GM18498 (cell line): ENCODE data around the gene SLC17A9.

Experiments
- ATAC-seq: cut with Tn5 transposase; IDR thresholded peaks from one replicate; pipeline ENCODE4 v1.9.1; 2021; ENCODE audit warnings: mild to moderate bottlenecking, moderate library complexity; ENCODE audit not compliant: unreplicated experiment

The SLC17A9 gene

DNA sequence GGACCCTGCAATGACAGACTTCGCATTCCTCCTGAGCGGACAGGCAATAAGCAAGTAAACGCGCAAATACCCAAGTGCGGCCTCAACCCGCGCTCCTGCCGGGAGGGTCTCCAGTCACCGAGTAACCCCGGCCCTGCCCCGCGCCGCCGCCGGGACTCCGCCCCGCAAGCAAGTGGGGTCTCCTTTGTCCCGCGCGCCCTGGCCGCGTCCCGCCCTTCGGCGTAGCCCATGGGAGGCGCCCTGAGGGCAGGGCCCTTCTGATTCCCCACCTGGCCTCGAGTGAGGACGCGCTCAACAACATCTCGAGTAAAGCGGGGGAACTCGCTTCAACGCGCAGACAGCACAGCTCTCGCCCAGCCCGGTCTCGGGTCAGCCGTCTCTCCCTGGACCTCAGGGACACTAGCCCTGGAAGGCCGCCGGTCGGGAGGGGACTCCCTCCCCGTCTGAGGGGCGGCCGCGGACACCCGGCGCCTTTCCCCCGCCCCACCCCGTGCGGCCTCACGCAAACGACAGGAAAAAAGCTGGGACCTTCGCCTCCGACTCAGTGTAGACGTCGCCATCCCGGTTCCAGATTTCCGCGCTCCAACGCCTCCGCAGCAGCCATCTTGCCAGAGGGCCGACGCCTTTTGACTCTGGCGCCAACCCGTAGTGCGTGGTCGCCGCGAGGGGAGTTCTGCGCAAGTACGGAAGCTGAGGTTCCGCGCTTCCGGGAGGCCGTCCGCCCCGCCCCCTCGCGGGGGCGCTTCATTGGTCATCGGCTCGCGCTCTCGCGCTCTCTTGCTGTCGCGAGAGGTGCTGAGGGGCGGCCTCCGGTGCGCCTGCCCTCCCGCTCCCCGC is 15.0 kb upstream of the SLC17A9 start:
- ATAC-seq = peak; percentile 86

DNA sequence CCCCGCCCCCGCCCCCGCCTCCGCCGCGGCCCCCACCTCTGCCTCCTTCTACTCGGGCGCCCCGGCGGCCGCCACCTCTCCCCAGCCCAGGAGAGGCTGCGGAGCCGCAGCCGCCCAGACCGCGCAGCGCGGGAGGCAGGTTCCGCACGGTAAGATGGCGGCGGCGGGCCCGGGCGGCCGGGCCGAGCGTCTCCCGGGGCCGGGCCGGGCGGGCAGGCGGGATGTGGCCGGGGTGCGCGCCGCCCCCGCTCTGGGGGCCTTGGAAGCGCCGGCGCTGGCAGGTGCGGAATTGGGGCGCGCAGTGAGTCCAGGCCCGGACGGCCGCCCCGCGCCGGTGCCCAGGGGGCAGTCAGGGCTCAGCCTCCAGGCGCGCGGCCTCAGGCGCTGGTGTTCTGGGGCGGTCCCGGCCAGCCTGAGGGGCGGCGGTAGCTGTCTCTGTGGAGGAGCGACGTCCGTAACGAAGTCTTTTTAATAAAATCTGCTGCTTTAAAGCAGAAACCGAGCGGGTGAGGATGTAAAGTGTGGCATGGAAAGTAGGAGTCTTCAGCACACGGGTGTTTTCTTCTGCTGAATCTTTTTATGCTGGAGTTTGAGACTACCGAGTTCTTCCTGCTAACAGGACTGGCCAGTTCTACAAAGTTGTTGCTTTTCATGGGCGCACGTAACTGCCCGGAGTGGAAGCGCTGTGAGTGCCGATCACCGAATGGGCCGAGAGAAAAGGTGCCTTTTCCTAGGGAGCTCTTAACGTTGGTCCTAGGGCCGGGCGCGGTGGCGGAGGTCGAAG is 14.2 kb upstream of the SLC17A9 start, which contains the start of gene GID8:
Gene GID8 (plus strand): TSS at position 43 of the 784 bp plus-strand sequence. CDS start 3,356 bp downstream, outside the sequence.
- peak; percentile 40 for ATAC-seq

DNA sequence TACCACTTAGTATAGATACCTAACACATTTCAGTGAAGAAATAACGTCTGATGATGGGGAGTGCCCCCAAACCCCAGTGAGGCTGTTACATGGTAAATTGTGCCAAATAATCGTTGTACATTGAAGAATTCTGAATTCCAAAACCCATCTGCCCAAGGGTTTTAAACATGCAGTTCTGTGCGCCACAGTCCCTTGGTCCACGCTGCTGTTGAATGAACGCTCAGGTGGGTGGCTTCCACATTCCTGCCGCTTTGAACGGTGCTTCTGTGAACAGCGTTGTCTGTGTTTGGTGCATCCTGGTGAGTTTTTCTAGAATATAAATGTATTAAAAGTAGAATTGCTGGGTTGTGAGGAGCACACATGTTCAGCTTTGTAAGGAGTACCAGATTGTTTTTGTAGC is 11.6 kb upstream of the SLC17A9 start:
- ATAC-seq = no peak

DNA sequence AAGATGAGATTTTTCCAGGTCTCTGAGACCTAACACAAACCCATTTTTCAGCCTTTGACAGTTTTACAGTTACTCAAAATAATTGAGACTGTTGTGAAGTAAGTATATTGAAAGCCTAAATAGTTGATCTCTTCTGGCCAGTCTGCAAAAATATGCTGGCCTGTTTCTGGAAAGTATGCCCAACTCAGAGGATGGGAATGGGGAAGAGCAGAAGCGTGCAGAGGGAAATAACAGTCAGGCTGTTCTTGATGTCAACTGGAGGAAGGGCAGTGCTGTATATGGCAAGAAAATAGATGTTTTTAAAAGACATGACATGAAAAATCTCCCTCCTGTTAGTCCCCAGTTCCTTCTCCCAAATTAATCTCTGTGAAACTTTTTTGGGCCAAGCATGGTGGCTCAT is 10.7 kb upstream of the SLC17A9 start:
- ATAC-seq = no peak

DNA sequence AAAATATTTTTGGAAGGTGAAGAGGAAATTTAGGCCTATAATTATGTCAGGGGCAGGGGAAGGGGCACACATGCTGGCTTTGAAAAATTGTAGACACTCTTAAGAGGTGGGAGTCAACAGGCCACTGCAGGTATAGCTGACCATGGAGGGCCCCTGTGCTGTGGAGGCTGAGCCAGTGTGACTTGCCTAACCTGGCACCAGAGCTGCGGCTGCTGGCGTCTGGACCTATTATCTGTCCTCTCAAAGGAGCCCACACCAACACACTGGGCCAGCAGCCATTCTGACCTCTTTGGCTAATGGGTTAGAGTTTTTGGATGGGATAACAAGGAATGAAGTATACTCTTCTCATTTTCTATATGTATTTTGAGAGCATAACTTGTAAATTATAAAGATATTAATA is 10.1 kb upstream of the SLC17A9 start:
- ATAC-seq = no peak

DNA sequence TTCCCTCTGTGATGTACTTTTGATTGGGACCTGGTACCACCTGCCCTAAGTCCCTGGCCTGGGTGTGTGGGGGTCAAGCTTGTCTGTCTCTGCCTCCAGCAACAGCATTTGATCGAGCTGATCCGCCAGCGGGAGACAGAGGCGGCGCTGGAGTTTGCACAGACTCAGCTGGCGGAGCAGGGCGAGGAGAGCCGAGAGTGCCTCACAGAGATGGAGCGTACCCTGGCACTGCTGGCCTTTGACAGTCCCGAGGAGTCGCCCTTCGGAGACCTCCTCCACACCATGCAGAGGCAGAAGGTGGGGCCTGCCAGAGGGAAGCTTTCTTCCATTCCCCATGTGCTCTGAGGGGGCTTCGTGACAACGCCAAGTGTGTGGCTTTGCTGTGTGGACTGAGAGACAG is 9.1 kb upstream of the SLC17A9 start:
- no peak for ATAC-seq

DNA sequence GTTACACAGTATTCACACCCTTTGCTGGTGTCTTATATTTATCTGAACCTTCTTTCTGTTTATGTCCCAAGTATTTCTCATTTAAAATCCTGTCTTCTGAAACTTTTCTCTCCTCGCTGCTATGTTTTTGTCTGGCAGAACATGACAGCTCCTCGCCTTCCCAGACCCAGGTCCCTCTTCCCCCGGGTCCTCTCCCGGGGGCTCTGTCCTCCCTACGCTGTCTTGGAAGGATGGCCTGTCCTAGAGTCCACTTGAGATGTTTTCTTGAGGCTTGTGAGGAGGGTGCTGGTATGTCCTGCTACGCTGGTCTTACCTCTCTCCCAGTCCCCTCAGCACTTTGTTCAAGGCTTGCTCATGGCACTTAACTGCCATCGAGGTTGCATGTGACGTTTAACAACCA is 8.3 kb upstream of the SLC17A9 start:
- ATAC-seq = no peak

DNA sequence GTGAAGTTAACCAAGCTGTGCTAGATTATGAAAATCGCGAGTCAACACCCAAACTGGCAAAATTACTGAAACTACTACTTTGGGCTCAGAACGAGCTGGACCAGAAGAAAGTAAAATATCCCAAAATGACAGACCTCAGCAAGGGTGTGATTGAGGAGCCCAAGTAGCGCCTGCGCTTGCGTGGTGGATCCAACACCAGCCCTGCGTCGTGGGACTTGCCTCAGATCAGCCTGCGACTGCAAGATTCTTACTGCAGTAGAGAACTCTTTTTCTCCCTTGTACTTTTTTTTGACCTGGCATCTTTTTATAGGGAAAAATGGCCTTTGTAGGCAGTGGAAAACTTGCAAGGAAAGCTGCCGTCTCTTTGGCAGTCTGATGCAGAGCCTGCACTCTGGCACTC is 7.8 kb upstream of the SLC17A9 start:
- ATAC-seq = no peak

DNA sequence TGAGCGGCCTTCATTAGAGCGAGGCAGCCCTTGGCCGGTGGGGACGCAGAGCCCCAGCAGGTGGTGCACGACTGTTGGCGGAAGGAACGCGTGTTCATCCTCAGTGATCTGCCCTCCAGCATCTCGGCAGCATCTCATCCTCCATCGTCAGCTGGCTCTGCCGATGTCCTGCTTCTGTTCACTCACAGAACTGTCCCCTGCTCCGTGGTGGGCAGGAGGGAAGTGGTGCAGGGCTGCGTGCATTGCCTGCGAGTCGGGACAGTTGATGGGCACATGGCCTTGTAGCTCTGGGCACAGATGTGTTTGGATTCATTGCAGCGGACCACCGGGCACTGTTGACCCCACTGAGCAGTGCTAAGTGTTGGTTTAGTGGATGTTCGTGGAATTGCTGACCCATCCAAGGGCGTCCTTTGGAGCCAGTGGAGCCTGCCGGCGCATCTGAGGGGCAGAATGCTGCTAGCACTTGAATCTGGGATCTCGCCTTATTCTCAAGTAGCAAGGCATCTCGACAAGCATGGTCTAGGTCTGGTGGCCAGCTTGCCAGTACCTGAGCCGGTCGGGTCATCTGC is 6.7 kb upstream of the SLC17A9 start:
- ATAC-seq = no peak

DNA sequence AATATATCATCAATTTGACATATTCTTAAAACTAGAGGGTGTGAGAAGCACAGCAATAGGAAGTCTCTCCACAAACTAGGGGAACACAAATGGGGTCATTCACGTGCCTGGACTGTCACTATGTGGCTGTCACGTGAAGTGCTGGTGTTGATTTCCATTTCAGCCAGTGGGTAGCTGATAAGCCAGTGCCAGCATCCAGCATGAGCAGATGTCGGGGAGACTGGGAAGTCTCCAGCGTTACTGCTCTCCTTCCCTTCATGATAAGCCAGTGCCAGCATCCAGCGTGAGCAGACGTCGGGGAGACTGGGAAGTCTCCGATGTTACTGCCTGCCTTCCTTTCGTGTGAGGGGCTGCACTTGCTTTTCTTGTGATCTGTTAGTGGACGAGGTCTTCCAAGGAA is 5.6 kb upstream of the SLC17A9 start:
- ATAC-seq = no peak

DNA sequence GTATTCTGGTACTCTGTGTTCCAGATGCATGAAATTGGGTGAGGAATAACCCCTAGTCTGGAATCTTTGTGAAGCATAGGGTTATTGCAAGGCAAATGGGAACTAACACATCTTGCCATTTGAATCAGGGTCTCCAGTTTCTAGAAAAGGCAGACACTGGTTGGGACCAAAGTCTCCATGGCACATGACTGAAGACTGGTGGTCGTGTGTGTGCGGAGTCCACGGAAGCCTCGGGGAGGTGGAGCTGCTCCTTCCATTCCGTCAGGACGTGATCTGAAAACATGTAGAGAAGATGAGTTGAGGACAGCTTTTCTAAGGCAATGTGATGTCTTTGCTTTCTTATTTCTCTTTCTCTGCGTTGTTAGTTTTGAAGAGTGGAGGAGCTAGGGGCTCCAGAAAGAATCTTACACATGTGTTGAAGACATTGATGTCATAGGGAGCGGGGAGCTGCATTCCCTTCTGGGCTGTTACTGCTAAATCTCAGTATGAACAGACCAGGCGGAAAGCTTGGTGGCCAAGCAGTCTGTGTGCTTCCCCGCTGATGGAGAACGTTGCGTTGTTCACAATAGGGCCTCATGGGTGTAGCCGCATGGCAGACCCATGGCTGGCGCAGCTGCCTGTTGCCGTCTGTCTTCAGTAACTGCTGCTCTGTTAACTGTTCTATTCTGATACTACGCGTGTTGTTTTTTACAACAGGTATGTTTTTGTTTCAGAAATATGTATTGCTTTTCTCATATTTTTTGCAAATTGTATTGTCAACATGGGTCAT is 4.8 kb upstream of the SLC17A9 start:
- ATAC-seq = no peak

DNA sequence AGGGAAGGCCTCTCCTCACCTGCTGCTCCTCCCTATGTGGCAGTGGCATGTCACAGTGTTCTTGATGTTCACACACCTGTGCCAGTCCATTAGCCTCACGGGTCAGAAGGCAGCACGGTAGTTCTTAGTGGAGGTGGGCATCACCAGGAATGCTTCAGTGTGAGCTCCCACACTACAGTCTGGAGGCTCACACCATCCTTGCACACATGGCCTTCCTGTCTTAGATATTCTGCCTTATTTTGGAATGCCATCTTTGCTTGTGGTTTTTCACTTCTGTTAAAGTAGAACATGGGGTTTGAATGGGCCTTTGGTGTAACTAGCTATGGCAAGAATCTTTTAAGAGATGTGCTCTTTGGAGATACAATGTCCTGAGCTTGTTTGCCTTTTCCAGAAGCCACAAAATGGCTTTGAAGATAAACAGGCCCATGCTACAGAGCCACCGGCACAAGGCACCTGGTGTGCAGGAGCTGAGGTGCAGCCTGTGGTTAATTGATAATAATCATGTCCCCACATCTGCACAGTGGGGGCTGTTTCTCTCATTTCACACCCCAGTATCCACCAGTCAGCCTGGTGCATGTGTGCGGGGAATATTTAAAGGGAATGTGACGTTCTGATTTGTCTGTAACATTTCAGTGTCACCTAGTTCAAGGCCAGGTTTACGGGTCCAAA is 3.2 kb upstream of the SLC17A9 start:
- no peak for ATAC-seq

DNA sequence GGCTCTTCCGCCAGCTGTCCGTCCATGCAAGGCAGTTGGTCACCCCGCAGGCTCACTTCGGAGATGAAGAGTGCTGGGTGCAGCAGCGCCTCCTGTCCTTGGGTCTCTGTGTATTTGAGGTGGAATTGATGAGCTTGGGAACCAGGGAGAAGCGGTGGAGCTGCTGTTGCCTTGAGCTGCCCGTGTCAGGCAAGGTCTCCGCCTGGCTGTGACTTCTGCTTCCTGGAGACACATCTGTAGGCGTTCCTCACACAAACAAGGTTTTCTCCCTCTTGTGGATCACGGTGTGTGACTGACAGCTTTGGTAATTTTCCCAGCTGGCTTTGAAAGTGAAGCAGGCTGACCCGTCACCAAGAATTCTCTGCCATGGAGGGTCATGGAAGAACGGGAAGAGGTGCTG is 2.5 kb upstream of the SLC17A9 start:
- ATAC-seq = no peak

DNA sequence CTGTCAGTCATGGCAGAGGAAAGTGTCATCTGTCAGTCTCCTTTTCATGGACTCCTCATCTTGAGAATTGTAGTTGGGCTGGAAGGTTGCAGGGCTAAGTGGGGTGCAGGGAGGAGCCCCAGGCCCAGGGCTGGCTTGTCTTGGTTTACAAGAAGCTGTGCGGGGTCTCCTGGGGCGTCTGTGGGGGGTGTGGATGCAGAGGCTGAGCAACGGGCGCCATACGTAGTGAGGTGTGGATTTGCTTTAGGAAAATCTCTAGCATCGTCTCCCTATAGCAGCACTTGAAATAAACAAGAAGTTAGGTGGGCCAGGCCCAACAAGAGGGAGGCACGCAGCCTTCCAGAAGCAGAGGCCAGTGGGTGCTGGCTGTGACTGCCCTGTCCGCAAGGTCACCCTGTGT is 1.8 kb upstream of the SLC17A9 start:
- ATAC-seq = no peak

DNA sequence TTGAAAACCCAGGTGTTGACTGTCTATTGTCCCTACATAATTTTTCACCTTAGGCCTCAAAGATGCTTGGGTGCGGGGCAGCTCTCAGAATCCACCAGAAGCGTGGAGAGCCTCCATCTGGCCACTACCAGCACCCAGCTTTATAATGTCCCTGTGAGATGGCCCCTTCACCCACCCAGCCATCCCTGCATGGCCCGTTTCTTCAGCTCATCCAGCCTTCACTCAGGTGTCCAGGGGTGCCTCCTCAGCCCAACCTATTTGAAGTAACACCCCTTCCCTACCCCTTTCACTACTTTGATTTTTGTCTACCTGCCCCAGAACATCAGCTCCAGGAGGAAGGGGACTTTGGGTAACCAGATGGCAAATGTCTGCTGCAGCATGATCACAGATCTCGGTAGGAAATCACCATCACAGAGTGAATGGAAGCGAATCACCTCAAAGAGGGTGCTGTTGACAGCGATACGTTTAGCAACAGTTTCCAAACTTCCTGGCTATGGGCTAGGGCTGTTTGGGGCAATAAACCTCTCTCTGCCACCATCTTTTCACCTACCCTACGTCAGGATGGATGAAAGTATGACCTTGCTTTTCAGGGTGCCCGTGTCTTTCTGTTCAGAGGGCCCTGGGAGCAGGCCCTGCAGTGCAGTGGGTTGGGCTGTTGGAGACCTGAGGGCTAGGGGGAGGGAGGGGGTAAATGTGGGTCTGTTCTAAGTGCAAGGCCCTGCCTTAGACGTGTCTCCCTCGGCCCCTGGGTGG is 1.2 kb upstream of the SLC17A9 start:
- no peak for ATAC-seq

DNA sequence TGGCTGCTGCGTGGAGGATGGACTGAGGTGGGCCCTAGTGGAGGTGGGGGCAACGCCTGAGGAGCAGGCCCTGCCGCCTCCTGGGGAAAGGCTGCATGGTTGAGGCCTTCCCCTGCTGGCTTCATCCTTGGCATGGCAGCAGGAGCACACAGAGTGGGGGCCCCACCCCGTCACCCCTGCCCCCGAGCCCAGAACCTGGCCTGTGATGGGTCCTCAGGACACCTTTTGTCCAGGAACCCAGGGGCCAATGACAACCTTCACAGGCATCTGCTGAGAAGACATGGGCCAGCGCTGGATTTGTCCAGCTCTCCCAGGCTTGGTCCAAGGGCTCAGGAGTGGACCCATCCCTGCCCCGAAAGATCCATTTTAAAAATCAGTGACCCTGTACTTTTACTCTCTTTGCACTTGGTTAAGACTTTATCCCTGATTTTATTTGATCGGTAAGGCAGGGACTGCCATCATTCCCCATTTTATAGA is 575 bp upstream of the SLC17A9 start:
- no peak for ATAC-seq

DNA sequence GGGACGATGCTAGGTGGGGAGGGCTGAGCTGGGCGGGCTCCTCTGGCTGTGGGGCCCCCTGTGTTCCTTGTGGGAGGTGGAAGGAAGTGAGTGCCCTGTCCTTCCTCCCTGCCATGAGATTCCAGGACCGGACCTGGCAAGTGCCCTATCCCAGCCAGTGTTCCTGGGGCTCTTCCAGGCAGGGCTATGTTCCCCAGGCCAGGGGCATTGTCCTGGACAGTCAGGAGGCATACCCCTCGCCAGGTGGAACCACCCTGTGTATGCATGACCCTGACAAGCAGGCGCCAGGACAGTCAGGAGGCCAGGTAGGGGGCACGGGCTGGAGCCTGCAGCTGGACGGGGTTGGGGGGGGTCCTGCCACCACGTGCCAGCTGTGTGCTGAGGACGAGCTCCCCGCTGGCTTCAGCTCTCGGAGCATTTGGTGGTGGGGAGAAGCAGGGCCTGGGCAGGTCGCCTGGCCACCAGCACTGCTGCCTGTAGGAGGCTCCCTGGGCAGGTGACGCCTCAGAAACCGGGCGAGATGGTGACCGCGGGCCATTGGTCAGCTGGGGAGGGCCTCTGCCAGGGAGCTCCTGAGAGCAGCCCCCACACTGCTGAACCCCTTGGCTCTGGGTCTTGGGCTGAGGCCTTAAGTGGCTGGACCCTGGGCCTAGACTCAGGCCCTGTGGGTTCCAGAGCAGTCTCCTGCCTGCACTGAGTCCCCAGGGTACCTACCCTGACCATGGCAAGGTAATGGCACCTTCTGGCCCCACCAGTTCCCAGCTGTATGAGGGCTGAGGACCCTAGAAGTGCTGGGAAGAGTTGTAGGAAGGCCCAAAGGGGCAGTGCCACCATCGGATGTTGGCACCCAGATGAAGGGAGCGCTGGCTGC is 694 bp downstream of the SLC17A9 start:
- ATAC-seq = no peak

DNA sequence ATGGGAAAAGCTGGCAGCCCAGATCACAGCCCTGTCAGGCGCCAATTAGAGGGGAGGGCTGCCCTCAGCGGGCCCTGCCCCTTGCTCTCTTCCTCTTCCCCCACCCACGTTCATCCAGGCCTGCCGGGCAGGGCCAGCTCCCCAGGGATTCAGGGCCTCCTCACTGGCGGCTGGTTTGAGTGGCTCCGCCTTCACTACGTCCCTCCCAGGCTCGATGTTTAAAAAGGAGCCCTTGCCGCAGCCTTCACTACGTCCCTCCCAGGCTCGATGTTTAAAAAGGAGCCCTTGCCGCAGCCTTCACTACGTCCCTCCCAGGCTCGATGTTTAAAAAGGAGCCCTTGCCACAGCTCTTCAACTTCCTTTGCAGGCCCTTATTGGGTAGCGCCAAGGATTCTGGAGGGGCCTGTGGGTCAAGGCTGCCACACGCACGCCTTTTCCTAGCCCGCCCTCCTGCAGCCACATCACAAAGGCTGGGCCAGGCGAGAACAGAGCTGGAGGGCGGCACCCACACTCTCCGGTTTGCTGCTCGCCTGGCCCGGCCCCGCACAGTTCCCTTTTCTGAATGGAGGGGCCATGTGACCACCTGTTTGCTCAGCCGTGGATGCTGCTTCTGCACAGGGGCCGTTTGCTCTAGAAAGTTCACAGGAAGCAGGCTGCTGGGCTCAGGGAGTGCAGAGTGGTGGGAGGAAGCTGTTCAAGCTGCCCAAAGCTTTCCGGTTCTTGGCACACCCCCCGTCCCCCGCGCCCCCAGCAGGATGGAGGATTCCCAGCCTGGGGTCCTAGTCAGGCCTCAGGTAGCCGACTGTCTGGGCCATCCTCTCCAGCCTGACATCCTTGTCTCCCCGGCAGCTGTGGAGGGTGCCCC is 1.6 kb downstream of the SLC17A9 start:
- peak; percentile 76 for ATAC-seq
